ENCODE measurements around the gene AKR1B1.

AKR1B1 gene

GRCh38 chr7:134406431-134406830, 52.5 kb downstream of the AKR1B1 start:
- no peak for DNase-seq
- H3K9me2 ChIP-seq (replicated peaks; ENCODE audit: insufficient read depth, low read length), result no peaks in the 10 kb centered on the region
- H3K4me2 ChIP-seq (ENCODE audit: low read depth, low read length), result no peak overlapping the region
- no peaks in the 10 kb centered on the region for H3K4me1 ChIP-seq (ENCODE audit: low read length)
- no peak overlapping the region for H2AFZ ChIP-seq (ENCODE audit: low read length)
- H3K27me3 ChIP-seq (replicated peaks; ENCODE audit: insufficient read depth, low read length), result no peaks in the 10 kb centered on the region
- no peaks in the 10 kb centered on the region for H3K36me3 ChIP-seq (replicated peaks; ENCODE audit: insufficient read depth, low read length)
- no peak overlapping the region for H3K4me3 ChIP-seq (ENCODE audit: low read length)
- no peaks in the 10 kb centered on the region for H3K79me2 ChIP-seq (ENCODE audit: low read length)
- no peaks in the 10 kb centered on the region for H3F3A ChIP-seq (ENCODE audit: insufficient read depth, low read length)
- no peaks in the 10 kb centered on the region for H4K20me1 ChIP-seq (ENCODE audit: insufficient read depth, low read length)
- no peak overlapping the region for H3K9ac ChIP-seq (ENCODE audit: low read length)
- no peaks in the 10 kb centered on the region for H3K9me3 ChIP-seq (replicated peaks; ENCODE audit: insufficient read depth, low read length)
- no peak for TF ChIP-seq EZH2phosphoT487 (IDR thresholded peaks at IDR 0.05; ENCODE audit: low read length)
- no peak for TF ChIP-seq CTCF (IDR thresholded peaks at IDR 0.05; ENCODE audit: low read length)
- no peak for TF ChIP-seq EZH2 (optimal IDR thresholded peaks at IDR 0.05; ENCODE audit: low read depth, low read length)
- H3K27ac ChIP-seq (ENCODE audit: low read length), result no peak overlapping the region

- no peak overlapping the region for H3K27ac ChIP-seq (ENCODE audit: low read length)
- TF ChIP-seq EZH2 (optimal IDR thresholded peaks at IDR 0.05; ENCODE audit: low read depth, low read length) (no peak), EZH2phosphoT487 (IDR thresholded peaks at IDR 0.05; ENCODE audit: low read length) (no peak), CTCF (IDR thresholded peaks at IDR 0.05; ENCODE audit: low read length) (no peak)
- no peaks in the 10 kb centered on the region for H3K36me3 ChIP-seq (replicated peaks; ENCODE audit: insufficient read depth, low read length)
- no peak overlapping the region for H2AFZ ChIP-seq (ENCODE audit: low read length)
- no peak overlapping the region for H3K9ac ChIP-seq (ENCODE audit: low read length)
- DNase-seq, result no peak
- no peaks in the 10 kb centered on the region for H3K9me2 ChIP-seq (replicated peaks; ENCODE audit: insufficient read depth, low read length)
- H3K27me3 ChIP-seq (replicated peaks; ENCODE audit: insufficient read depth, low read length), result no peaks in the 10 kb centered on the region
- no peaks in the 10 kb centered on the region for H3K4me1 ChIP-seq (ENCODE audit: low read length)
- no peak overlapping the region for H3K4me3 ChIP-seq (ENCODE audit: low read length)
- no peaks in the 10 kb centered on the region for H3K9me3 ChIP-seq (replicated peaks; ENCODE audit: insufficient read depth, low read length)
- H4K20me1 ChIP-seq (ENCODE audit: insufficient read depth, low read length), result no peaks in the 10 kb centered on the region
- H3K79me2 ChIP-seq (ENCODE audit: low read length), result no peaks in the 10 kb centered on the region
- H3K4me2 ChIP-seq (ENCODE audit: low read depth, low read length), result no peak overlapping the region
- H3F3A ChIP-seq (ENCODE audit: insufficient read depth, low read length), result no peaks in the 10 kb centered on the region
Observed at GRCh38 chr7:134405299-134405698, 53.6 kb downstream of the AKR1B1 start.

GRCh38 chr7:134403062-134403461, 55.8 kb downstream of the AKR1B1 start:
- Histone ChIP-seq H3K9ac (ENCODE audit: low read length) (no peak overlapping the region), H3K4me1 (ENCODE audit: low read length) (no peaks in the 10 kb centered on the region), H3K9me2 (replicated peaks; ENCODE audit: insufficient read depth, low read length) (no peaks in the 10 kb centered on the region), H3K79me2 (ENCODE audit: low read length) (no peaks in the 10 kb centered on the region), H3K4me3 (ENCODE audit: low read length) (no peak overlapping the region), H3F3A (ENCODE audit: insufficient read depth, low read length) (no peaks in the 10 kb centered on the region), H3K9me3 (replicated peaks; ENCODE audit: insufficient read depth, low read length) (no peaks in the 10 kb centered on the region), H3K27ac (ENCODE audit: low read length) (no peak overlapping the region), H3K27me3 (replicated peaks; ENCODE audit: insufficient read depth, low read length) (no peaks in the 10 kb centered on the region), H2AFZ (ENCODE audit: low read length) (no peak overlapping the region), H3K4me2 (ENCODE audit: low read depth, low read length) (no peak overlapping the region), H4K20me1 (ENCODE audit: insufficient read depth, low read length) (no peaks in the 10 kb centered on the region), H3K36me3 (replicated peaks; ENCODE audit: insufficient read depth, low read length) (no peaks in the 10 kb centered on the region)
- DNase-seq, result no peak
- TF ChIP-seq EZH2phosphoT487 (IDR thresholded peaks at IDR 0.05; ENCODE audit: low read length), result no peak
- no peak for TF ChIP-seq EZH2 (optimal IDR thresholded peaks at IDR 0.05; ENCODE audit: low read depth, low read length)
- TF ChIP-seq CTCF (IDR thresholded peaks at IDR 0.05; ENCODE audit: low read length), result no peak
